ENCODE measurements around the gene GNAI3.
A peak's percentile ranks its signal among the peaks of the same experiment; 100 is the strongest.

Gene GNAI3

DNA sequence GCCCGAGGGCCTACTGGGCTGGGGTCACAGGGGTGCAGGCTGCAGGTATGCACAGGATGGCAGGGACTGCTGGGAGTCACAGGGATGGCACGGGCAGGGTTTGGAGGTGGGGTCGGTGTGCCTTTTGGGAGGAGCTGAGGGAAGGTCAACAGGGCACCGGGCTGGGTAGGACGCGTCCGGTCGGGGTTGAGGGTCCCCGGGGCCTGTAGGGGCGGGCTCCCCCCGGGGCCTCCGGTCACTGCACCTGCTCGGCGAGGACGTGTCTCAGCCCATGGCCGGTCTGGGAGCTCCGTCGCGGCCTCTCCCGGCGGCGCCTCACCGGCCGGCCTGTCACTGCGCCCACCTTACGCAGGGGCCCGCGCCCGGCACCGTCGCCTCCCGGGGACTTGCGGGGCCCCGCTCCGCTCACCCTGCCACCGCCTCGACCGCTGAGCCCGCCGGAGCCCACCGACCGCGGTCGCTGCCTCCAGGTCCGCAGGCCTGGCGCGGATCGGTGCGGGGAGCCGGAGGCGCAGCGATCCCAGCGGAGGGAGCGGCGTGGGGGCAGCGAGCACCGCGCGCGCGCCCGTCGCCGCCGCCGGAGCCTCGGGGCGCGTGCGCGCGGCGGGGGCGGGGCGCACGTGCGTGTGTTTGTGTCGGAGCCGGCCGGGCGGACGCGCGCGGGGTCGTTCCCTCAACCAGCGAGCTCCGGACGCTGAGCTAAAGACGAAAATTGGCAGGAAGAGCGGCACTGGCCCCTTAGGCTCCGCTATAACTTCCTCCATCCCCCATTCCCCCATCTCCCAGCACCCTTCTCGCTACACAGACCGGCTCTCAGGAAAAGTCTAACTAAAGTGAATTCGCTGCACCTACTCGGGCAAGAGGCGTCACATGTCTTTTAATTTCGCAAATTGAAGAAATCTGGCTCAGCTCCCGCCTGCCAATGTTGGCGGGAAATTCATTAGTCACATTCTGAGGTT is 39.0 kb upstream of the GNAI3 start, which contains the start of gene AMIGO1:
Gene AMIGO1 (minus strand): TSS at position 552 of the 959 bp plus-strand sequence. CDS start 815 bp downstream, outside the sequence.
- Histone ChIP-seq H2BK12ac (ENCODE audit: low read length in 2 of 2) (peak within 1 kb of the TSS in 1 of 2 experiments; percentile 19), H3K23ac (ENCODE audit: low read length in 2 of 2) (no peak within 1 kb of the TSS), H2BK120ac (ENCODE audit: low read depth, low read length) (no peak within 1 kb of the TSS), H3K9ac (ENCODE audit: low read length) (peak within 1 kb of the TSS; percentile 80), H3K27ac (ENCODE audit: low read length, poor library complexity, severe bottlenecking) (no peak within 1 kb of the TSS), H3K18ac (ENCODE audit: low read depth in 1 of 2, low read length in 2 of 2) (peak within 1 kb of the TSS in 1 of 2 experiments; percentile 21), H2BK5ac (ENCODE audit: low read depth, low read length, poor library complexity, severe bottlenecking) (no peak within 1 kb of the TSS), H3K36me3 (ENCODE audit: control insufficient read depth in 1 of 2, insufficient read depth in 2 of 2, low read depth in 1 of 2, low read length in 2 of 2) (no peaks in the 10 kb centered on the region), H3K14ac (ENCODE audit: low read length in 2 of 2) (peak within 1 kb of the TSS in 1 of 2 experiments; percentile 63), H3K4ac (ENCODE audit: low read depth in 1 of 2, low read length in 2 of 2) (no peak within 1 kb of the TSS), H3K79me1 (replicated peaks; ENCODE audit: low read length, poor library complexity, severe bottlenecking) (no peaks in the 10 kb centered on the region), H2AK5ac (ENCODE audit: low read length, severe bottlenecking) (no peak within 1 kb of the TSS), H2AFZ (ENCODE audit: low read depth, low read length) (peak within 1 kb of the TSS; percentile 86), H2BK15ac (ENCODE audit: low read depth, poor library complexity, severe bottlenecking) (peak within 1 kb of the TSS; percentile 17), H3K4me2 (ENCODE audit: low read length, poor library complexity, severe bottlenecking) (peak within 1 kb of the TSS; percentile 93), H3K4me1 (ENCODE audit: control insufficient read depth, insufficient read depth, low read depth, low read length) (peaks cover 10% of the 10 kb centered on the region), H4K91ac (ENCODE audit: low read length) (peak within 1 kb of the TSS; percentile 18), H3K27me3 (ENCODE audit: control insufficient read depth in 1 of 2, insufficient read depth in 1 of 2, low read length in 2 of 2) (peaks cover 18 to 45% of the 10 kb centered on the region in 2 experiments), H3K4me3 (ENCODE audit: insufficient read depth in 1 of 2, low read depth in 1 of 2, low read length in 2 of 2) (peak within 1 kb of the TSS; percentile 75 to 88), H3K9me3 (ENCODE audit: control insufficient read depth, low read length) (no peaks in the 10 kb centered on the region), H4K8ac (ENCODE audit: low read length) (peak within 1 kb of the TSS; percentile 12)
- WGBS = 1% methylated on average over 83 of the region's 100 CpGs
- DNase-seq = peak; percentile 43

- Histone ChIP-seq H3K9ac (ENCODE audit: low read length) (no peak overlapping the region), H4K91ac (ENCODE audit: low read length) (no peak overlapping the region), H3K18ac (ENCODE audit: low read depth in 1 of 2, low read length in 2 of 2) (no peak overlapping the region), H3K27ac (ENCODE audit: low read length, poor library complexity, severe bottlenecking) (no peak overlapping the region), H3K4me1 (ENCODE audit: control insufficient read depth, insufficient read depth, low read depth, low read length) (peaks cover 12% of the 10 kb centered on the region), H2AFZ (ENCODE audit: low read depth, low read length) (no peak overlapping the region), H2AK5ac (ENCODE audit: low read length, severe bottlenecking) (no peak overlapping the region), H2BK15ac (ENCODE audit: low read depth, poor library complexity, severe bottlenecking) (no peak overlapping the region), H3K9me3 (ENCODE audit: control insufficient read depth, low read length) (no peaks in the 10 kb centered on the region), H2BK12ac (ENCODE audit: low read length in 2 of 2) (no peak overlapping the region), H3K4me2 (ENCODE audit: low read length, poor library complexity, severe bottlenecking) (no peak overlapping the region), H3K36me3 (ENCODE audit: control insufficient read depth in 1 of 2, insufficient read depth in 2 of 2, low read depth in 1 of 2, low read length in 2 of 2) (no peaks in the 10 kb centered on the region), H2BK120ac (ENCODE audit: low read depth, low read length) (no peak overlapping the region), H3K4me3 (ENCODE audit: insufficient read depth in 1 of 2, low read depth in 1 of 2, low read length in 2 of 2) (no peak overlapping the region), H4K8ac (ENCODE audit: low read length) (no peak overlapping the region), H2BK5ac (ENCODE audit: low read depth, low read length, poor library complexity, severe bottlenecking) (no peak overlapping the region), H3K14ac (ENCODE audit: low read length in 2 of 2) (no peak overlapping the region), H3K23ac (ENCODE audit: low read length in 2 of 2) (no peak overlapping the region), H3K79me1 (replicated peaks; ENCODE audit: low read length, poor library complexity, severe bottlenecking) (no peaks in the 10 kb centered on the region), H3K4ac (ENCODE audit: low read depth in 1 of 2, low read length in 2 of 2) (no peak overlapping the region), H3K27me3 (ENCODE audit: control insufficient read depth in 1 of 2, insufficient read depth in 1 of 2, low read length in 2 of 2) (peaks cover 18 to 31% of the 10 kb centered on the region in 2 experiments)
- DNase-seq = no peak
- WGBS = 91% methylated on average over 1 of the region's 2 CpGs
Measured at GRCh38 chr1:109513110-109513710, 35.2 kb upstream of the GNAI3 start.

DNA sequence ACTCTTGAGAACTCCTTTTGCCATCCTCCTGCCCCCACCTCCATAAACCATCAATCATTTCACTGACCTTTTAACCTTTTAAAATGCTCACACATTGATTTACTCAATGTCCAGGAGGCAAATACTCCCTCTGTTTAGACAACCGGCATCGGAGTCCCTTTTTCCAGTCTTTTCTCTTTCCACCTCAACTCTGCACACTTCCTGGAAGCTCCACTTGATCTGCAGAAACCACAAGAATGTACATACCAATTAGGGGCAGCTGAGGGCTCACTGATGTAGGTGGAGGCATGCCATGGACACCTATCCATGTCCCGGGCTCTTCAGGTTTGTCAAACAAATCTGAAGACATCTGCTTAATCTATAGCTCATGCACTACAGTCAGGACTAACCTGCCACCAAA is 33.6 kb upstream of the GNAI3 start:
- Histone ChIP-seq H2AK5ac (ENCODE audit: low read length, severe bottlenecking) (no peak overlapping the region), H2BK5ac (ENCODE audit: low read depth, low read length, poor library complexity, severe bottlenecking) (no peak overlapping the region), H4K8ac (ENCODE audit: low read length) (no peak overlapping the region), H3K4ac (ENCODE audit: low read depth in 1 of 2, low read length in 2 of 2) (no peak overlapping the region), H3K9ac (ENCODE audit: low read length) (no peak overlapping the region), H3K18ac (ENCODE audit: low read depth in 1 of 2, low read length in 2 of 2) (no peak overlapping the region), H3K4me2 (ENCODE audit: low read length, poor library complexity, severe bottlenecking) (no peak overlapping the region), H3K4me3 (ENCODE audit: insufficient read depth in 1 of 2, low read depth in 1 of 2, low read length in 2 of 2) (no peak overlapping the region), H2BK120ac (ENCODE audit: low read depth, low read length) (no peak overlapping the region), H4K91ac (ENCODE audit: low read length) (no peak overlapping the region), H2BK15ac (ENCODE audit: low read depth, poor library complexity, severe bottlenecking) (no peak overlapping the region), H3K14ac (ENCODE audit: low read length in 2 of 2) (no peak overlapping the region), H2AFZ (ENCODE audit: low read depth, low read length) (no peak overlapping the region), H3K27ac (ENCODE audit: low read length, poor library complexity, severe bottlenecking) (no peak overlapping the region), H3K27me3 (ENCODE audit: control insufficient read depth in 1 of 2, insufficient read depth in 1 of 2, low read length in 2 of 2) (peaks cover 18 to 22% of the 10 kb centered on the region in 2 experiments), H3K4me1 (ENCODE audit: control insufficient read depth, insufficient read depth, low read depth, low read length) (peaks cover 8% of the 10 kb centered on the region), H3K79me1 (replicated peaks; ENCODE audit: low read length, poor library complexity, severe bottlenecking) (no peaks in the 10 kb centered on the region), H3K23ac (ENCODE audit: low read length in 2 of 2) (no peak overlapping the region), H3K36me3 (ENCODE audit: control insufficient read depth in 1 of 2, insufficient read depth in 2 of 2, low read depth in 1 of 2, low read length in 2 of 2) (no peaks in the 10 kb centered on the region), H3K9me3 (ENCODE audit: control insufficient read depth, low read length) (no peaks in the 10 kb centered on the region), H2BK12ac (ENCODE audit: low read length in 2 of 2) (no peak overlapping the region)
- no peak for DNase-seq
- WGBS = 41% methylated on average over 3 of the region's 3 CpGs

DNA sequence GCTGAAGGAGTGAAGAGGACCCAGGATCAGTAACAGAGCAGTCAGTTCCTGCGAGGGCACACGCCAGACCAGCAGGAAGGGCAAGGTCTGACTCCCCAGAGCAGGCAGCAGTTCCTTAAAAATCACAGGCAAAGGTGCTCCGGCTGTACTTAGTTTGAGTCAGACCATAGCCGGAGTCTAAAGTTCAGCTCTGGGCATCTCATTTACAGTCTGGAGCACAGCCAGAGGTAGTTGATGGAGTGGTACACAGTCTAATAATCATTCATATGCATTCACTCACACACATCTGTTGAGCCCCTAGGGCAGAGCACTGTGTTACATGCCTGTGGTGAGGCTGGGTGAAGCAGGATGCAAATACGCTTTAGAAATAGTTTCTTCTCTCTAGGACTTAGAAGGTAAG is 31.5 kb upstream of the GNAI3 start:
- no peak overlapping the region for H2BK12ac ChIP-seq (ENCODE audit: low read length in 2 of 2)
- no peak overlapping the region for H3K14ac ChIP-seq (ENCODE audit: low read length in 2 of 2)
- no peaks in the 10 kb centered on the region for H3K79me1 ChIP-seq (replicated peaks; ENCODE audit: low read length, poor library complexity, severe bottlenecking)
- no peak overlapping the region for H4K8ac ChIP-seq (ENCODE audit: low read length)
- 80% methylated on average over 4 of the region's 5 CpGs for WGBS
- no peak overlapping the region for H2BK15ac ChIP-seq (ENCODE audit: low read depth, poor library complexity, severe bottlenecking)
- H3K23ac ChIP-seq (ENCODE audit: low read length in 2 of 2) = no peak overlapping the region
- H3K4ac ChIP-seq (ENCODE audit: low read depth in 1 of 2, low read length in 2 of 2) = no peak overlapping the region
- H2BK5ac ChIP-seq (ENCODE audit: low read depth, low read length, poor library complexity, severe bottlenecking) = no peak overlapping the region
- no peaks in the 10 kb centered on the region for H3K9me3 ChIP-seq (ENCODE audit: control insufficient read depth, low read length)
- no peak overlapping the region for H3K27ac ChIP-seq (ENCODE audit: low read length, poor library complexity, severe bottlenecking)
- no peak overlapping the region for H2AFZ ChIP-seq (ENCODE audit: low read depth, low read length)
- H3K4me2 ChIP-seq (ENCODE audit: low read length, poor library complexity, severe bottlenecking) = no peak overlapping the region
- no peak for DNase-seq
- no peak overlapping the region for H3K18ac ChIP-seq (ENCODE audit: low read depth in 1 of 2, low read length in 2 of 2)
- H2AK5ac ChIP-seq (ENCODE audit: low read length, severe bottlenecking) = peak overlapping the region; percentile 14
- no peak overlapping the region for H3K4me3 ChIP-seq (ENCODE audit: insufficient read depth in 1 of 2, low read depth in 1 of 2, low read length in 2 of 2)
- no peak overlapping the region for H2BK120ac ChIP-seq (ENCODE audit: low read depth, low read length)
- peaks cover 6% of the 10 kb centered on the region for H3K4me1 ChIP-seq (ENCODE audit: control insufficient read depth, insufficient read depth, low read depth, low read length)
- H3K27me3 ChIP-seq (ENCODE audit: control insufficient read depth in 1 of 2, insufficient read depth in 1 of 2, low read length in 2 of 2) = peaks cover 8 to 22% of the 10 kb centered on the region in 2 experiments
- H3K36me3 ChIP-seq (ENCODE audit: control insufficient read depth in 1 of 2, insufficient read depth in 2 of 2, low read depth in 1 of 2, low read length in 2 of 2) = no peaks in the 10 kb centered on the region
- H4K91ac ChIP-seq (ENCODE audit: low read length) = no peak overlapping the region
- no peak overlapping the region for H3K9ac ChIP-seq (ENCODE audit: low read length)
